CD4-positive, alpha-beta T cell treated with Interleukin-4 for 4 hours (primary cell): Measurements from ENCODE around the gene SPTBN4.
"Not testable (repeated sequence)": the region's sequence is repeated elsewhere in the genome, so short reads cannot be mapped to it uniquely, and the experiment has no call there.

Experiments
- DNase-seq: peaks from one replicate; pipeline ENCODE4 v3.0.0-alpha.2; 2020

SPTBN4 gene

GRCh38 chr19:40510526-40511115, 43.8 kb downstream of the SPTBN4 start:
- DNase-seq = no peak

GRCh38 chr19:40511487-40511886, 44.7 kb downstream of the SPTBN4 start:
- DNase-seq = no peak

- DNase-seq = no peak
Observed at GRCh38 chr19:40512110-40512472, 45.3 kb downstream of the SPTBN4 start.

- no peak for DNase-seq
Observed at GRCh38 chr19:40512473-40513344, 45.9 kb downstream of the SPTBN4 start.

- no peak for DNase-seq
Observed at GRCh38 chr19:40513345-40513678, 46.5 kb downstream of the SPTBN4 start.

- no peak for DNase-seq
Observed at GRCh38 chr19:40513741-40514315, 47.0 kb downstream of the SPTBN4 start.

- DNase-seq = no peak
Observed at GRCh38 chr19:40517248-40517647, 50.4 kb downstream of the SPTBN4 start.

GRCh38 chr19:40519352-40520322, 52.8 kb downstream of the SPTBN4 start:
- no peak for DNase-seq

GRCh38 chr19:40521276-40521675, 54.5 kb downstream of the SPTBN4 start:
- DNase-seq = no peak

GRCh38 chr19:40521900-40522299, 55.1 kb downstream of the SPTBN4 start:
- DNase-seq = not testable (repeated sequence)

- peak; percentile 33 for DNase-seq
Observed at GRCh38 chr19:40523322-40524047, 56.7 kb downstream of the SPTBN4 start.

- DNase-seq = no peak
Observed at GRCh38 chr19:40524133-40524549, 57.3 kb downstream of the SPTBN4 start.

GRCh38 chr19:40524655-40525054, 57.9 kb downstream of the SPTBN4 start:
- DNase-seq = no peak

- DNase-seq = no peak
Observed at GRCh38 chr19:40525234-40526051, 58.6 kb downstream of the SPTBN4 start.

- no peak for DNase-seq
Observed at GRCh38 chr19:40528078-40528477, 61.3 kb downstream of the SPTBN4 start.

- DNase-seq = no peak
Observed at GRCh38 chr19:40528533-40529092, 61.8 kb downstream of the SPTBN4 start.

- peak; percentile 85 for DNase-seq
Observed at GRCh38 chr19:40529093-40529954, 62.5 kb downstream of the SPTBN4 start.

GRCh38 chr19:40530091-40530901, 63.5 kb downstream of the SPTBN4 start:
- DNase-seq = peak; percentile 3

- no peak for DNase-seq
Observed at GRCh38 chr19:40533508-40533907, 66.7 kb downstream of the SPTBN4 start.
